Ramos (cell line): Measurements from ENCODE around the gene CERS6.

Source experiments
- in situ Hi-C: fragments of 300-500 bp; cut with MboI; formaldehyde crosslinking; loops from one replicate; pipeline ENCODE4 v1.14.3; 2022; ENCODE audit warnings: low sequenced_read_pairs; ENCODE audit not compliant: unreplicated experiment

Gene CERS6

DNA sequence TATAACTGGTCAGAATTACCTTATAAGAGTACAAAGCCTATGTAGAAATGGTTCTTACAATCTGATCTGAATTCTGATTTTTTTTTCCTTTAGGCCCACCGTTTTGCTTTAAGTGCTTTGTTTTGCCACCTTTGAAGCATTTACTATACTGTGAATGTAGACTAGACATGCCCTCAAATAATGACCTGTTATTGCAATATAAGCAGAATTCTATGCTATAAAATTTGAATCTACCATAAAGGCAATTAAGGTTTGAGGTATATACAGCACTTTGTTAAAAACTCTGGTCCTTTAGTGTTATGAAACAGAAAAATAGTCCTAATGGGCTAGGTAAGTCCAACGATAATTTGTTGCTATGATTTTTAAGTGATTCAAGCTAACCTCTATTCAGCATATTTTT is 259.8 kb downstream of the CERS6 start:
- in situ Hi-C loops, result no loop called here

DNA sequence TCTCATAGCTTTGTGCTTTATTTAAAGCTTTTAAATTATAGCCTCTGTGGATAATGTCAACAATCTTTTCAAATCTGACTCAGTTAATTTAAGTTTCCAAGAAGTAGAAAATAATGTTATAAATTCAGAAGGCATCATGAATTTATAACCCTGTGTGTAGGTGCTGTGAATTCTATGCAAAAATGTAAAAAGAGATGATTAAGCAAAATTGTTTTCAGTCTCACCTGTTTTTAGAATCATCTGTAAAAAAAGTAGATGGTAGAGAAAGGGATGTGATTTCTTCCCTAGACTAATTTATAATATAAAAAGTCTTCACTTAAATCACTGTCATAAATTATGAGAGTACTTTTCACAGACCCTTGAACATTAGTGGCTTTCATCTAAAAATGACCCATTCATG is 260.8 kb downstream of the CERS6 start:
- in situ Hi-C loops, result no loop called here

DNA sequence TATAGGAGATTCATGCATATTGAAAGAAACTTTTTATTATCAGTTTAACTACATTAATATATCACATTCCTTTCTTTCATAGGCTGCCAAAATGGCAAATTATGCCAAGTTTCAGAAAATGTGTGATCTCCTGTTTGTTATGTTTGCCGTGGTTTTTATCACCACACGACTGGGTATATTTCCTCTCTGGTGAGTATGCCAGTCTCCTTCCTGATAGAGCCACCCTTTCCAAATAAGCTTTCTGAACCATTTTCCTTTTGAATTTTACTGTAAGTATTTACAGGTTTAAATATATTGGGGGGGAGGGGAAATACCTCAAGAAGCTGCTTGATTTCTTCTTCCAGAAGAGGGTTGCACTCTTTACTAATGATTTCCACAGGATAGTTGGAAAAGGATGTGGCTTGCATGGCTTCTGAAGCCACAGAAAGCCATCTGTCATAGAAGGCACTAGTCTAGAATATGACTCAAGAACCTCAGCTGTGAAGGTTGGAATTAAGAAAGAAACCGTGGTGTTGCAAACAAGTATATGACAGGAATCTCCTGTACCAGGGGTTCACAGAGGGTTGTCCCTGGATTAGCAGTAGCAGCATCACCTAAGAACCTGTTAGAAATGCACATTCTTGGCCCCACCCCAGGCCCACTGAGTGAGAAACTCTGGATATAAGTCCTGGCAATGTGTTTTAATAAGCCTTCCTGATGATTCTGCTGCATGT is 261.9 kb downstream of the CERS6 start:
- in situ Hi-C loops, result no loop called here

DNA sequence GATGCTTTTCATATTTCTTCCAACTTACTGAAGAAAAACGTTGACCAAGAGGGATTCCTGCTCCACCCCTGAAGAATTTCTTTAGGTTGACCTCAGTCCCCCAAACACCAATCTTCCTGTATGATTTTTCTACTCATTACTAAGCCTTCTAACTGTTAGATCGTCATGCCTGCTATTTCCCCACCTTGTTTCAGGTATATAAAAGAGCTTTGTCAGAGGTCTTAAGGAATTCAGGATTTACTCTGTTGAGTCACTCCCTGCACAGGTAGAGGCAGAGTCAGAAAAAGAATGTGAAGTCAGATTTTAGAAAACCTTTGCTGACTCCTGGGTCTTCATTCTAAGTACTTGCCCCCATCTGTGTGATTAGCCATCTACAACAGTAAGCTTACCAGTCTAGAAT is 262.6 kb downstream of the CERS6 start:
- in situ Hi-C loops, result no loop called here

GRCh38 chr2:168719446-168719845 is 263.4 kb downstream of the CERS6 start:
- in situ Hi-C loops, result no loop called here

- in situ Hi-C loops, result no loop called here
Measured at GRCh38 chr2:168722592-168722991, 266.5 kb downstream of the CERS6 start.

- in situ Hi-C loops, result no loop called here
Measured at GRCh38 chr2:168723275-168723899, 267.3 kb downstream of the CERS6 start.

DNA sequence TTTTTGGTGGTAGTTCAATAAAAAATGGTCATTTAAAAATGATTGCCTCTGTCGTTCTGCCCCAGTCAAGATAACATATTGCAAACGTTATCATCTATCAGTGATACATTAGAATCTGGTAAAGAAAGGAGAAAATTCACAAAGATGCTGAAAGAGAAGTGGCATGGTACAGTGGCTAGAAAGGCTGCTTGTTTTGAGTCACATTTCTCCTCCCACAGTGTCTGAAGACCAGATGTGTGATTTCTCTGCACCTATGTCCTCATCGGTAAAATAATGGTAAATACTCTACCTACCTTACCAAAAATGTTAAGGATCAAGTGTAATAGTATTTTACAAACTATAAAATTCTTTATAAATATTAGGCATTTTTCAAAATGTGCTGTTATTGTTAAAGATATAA is 270.3 kb downstream of the CERS6 start:
- in situ Hi-C loops, result no loop called here

DNA sequence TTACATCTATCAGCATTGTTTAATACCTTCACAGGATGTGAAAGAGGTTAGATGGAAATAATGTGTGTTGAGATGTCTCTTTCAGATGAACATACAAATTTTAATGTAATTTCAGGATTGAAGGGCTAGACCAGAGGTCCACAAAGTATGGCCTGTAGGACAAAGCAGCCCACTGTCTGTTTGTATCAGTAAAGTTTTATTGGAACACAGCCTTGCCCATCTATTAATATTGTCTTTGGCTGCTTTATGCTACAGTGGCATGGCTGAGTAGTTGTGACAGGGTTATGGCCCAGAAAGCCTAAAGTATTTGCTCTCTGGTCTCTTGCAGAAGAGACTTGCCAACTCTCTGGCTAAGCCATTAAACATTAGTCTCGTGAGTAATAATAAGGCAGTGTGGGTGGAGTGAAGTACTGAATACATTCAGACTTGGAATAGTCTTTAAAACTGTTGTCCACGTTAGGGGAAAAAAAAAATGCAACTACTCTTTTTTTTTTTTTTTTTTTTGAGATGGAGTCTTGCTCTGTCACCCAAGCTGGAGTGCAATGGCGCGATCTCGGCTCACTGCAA is 271.9 kb downstream of the CERS6 start:
- in situ Hi-C loops, result no loop called here

- in situ Hi-C loops, result no loop called here
Measured at GRCh38 chr2:168729455-168729854, 273.4 kb downstream of the CERS6 start.

GRCh38 chr2:168730344-168730743 is 274.3 kb downstream of the CERS6 start:
- in situ Hi-C loops, result no loop called here

GRCh38 chr2:168731002-168731401 is 274.9 kb downstream of the CERS6 start:
- in situ Hi-C loops, result no loop called here

GRCh38 chr2:168731616-168732015 is 275.5 kb downstream of the CERS6 start:
- in situ Hi-C loops, result no loop called here

GRCh38 chr2:168732100-168732499 is 276.0 kb downstream of the CERS6 start:
- in situ Hi-C loops, result no loop called here

DNA sequence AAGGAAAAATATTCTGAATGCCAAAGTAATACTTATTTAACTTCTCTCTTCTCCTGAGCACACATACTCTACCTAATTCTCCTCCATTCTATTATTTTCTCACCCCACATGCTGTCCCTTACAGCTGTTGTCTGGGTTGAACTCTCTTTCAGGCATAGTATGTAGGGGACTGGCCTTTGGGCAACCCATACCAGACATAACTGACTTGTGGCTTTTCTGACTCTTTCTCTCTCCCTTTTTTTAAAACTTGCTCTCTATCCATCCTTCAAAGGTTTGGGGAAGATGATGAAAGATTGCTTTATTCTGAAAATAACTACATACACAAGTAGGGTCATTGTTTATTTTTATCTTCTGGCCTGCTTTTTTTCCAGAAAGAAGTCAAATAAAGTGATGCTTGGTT is 276.4 kb downstream of the CERS6 start:
- in situ Hi-C loops, result no loop called here

- in situ Hi-C loops, result no loop called here
Measured at GRCh38 chr2:168734199-168734760, 278.2 kb downstream of the CERS6 start.

GRCh38 chr2:168736649-168737445 is 280.8 kb downstream of the CERS6 start:
- in situ Hi-C loops, result no loop called here

DNA sequence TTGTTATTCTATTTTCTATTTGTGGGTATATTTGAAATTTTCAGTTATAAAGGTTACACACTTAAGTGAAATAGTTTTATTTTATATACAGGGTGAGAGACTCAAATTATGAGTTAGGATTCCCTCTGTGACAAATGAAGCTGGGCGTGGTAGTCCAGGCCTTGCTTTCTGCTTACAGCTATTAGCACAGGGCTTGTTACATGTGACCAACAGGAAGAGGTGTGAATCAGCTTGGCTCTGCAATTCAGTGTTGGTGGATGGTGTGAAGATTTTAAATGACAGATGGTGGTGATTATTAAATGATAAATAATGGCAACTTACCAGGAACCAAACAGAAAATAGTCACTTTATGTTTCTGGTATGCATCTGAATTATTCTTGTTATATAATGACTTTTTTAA is 282.0 kb downstream of the CERS6 start:
- in situ Hi-C loops, result no loop called here

GRCh38 chr2:168740360-168740759 is 284.3 kb downstream of the CERS6 start:
- in situ Hi-C loops, result no loop called here

DNA sequence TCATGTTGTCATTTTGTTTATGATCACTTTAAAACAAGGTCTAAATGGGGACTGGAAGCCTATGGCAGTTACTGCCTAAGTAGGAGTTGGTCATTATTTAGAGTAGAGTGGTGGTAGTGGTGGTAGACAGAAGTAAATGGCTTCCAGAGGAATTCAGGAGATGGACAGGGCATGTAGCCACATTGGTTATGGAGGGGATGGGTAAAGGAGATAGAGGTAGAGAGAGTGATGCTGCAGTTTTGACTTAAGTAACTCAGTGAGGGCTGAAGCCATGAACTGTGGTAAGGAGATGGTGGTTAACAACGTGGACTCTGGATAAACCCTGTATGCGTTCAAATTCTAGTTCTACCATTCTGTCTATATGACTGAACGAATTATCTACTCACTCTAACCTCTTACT is 284.7 kb downstream of the CERS6 start:
- in situ Hi-C loops, result no loop called here
